IPS-NIHi7 (cell line): Measurements from ENCODE around the gene GGA1.

Source experiments
- DNase-seq: peaks from one replicate; pipeline ENCODE4 v3.0.0; 2012; ENCODE audit warnings: mixed read lengths; ENCODE audit errors: extremely low spot score

Gene GGA1, protein sequence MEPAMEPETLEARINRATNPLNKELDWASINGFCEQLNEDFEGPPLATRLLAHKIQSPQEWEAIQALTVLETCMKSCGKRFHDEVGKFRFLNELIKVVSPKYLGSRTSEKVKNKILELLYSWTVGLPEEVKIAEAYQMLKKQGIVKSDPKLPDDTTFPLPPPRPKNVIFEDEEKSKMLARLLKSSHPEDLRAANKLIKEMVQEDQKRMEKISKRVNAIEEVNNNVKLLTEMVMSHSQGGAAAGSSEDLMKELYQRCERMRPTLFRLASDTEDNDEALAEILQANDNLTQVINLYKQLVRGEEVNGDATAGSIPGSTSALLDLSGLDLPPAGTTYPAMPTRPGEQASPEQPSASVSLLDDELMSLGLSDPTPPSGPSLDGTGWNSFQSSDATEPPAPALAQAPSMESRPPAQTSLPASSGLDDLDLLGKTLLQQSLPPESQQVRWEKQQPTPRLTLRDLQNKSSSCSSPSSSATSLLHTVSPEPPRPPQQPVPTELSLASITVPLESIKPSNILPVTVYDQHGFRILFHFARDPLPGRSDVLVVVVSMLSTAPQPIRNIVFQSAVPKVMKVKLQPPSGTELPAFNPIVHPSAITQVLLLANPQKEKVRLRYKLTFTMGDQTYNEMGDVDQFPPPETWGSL

DNA sequence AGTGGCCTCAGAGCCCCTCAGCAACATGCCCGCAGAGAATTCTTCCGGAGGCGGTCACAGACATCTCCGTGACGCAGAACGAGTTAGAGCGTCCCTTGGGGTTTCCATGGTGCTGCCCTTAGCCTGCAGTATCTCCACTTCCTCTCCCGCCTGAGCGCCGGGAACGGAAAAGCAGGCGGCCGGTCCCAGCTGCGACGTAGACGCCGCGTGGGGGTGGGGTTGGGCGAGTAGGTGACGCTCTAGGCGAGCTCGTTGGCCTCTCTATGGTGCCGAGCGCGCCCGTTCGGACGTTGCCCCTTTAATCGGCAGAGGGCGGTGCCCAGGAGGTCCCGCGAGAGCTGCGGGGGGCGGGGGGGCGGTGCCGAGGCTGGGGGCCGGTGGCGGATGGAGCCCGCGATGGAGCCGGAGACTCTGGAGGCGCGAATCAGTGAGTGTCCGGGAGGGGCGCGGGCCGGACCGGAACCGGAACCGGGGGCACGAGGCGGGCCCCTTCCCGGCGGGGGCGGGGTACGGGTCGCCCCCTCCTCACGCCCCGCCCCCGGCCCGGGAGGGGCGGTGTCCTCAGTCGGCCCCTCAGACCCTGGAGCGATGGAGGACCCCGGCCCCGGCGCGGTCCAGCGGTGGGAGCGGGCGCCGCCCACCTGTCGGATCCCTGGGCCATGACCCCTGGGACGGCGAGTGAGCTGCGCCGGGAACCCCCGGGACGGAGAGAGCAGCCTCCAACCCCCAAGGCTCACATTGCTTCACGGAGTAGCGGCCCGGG lies at the start of gene GGA1:
TSS of gene GGA1 (plus strand) at position 358 of the 763 bp plus-strand sequence. CDS start at position 385, 27 bp downstream.
- peak; percentile 94 for DNase-seq

DNA sequence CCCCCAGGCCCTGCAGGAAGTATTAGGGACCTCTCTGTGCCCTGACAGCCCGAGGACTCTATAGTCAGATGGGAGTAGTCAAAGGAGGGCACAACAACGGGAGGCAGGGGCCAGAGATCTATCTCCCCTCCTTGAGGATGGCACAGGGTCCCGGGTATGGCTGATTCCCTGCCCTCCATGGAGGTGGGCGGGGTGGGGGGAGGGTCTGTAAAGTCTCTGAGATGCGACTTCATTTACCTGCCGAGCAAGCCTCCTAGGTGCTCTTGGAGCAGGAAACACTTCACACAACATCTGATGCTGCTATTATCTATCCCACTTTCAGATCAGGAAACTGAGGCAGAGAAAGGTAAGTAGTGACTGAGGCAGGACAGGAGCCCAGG lies 49.1 kb upstream of the GGA1 start:
- no peak for DNase-seq

DNA sequence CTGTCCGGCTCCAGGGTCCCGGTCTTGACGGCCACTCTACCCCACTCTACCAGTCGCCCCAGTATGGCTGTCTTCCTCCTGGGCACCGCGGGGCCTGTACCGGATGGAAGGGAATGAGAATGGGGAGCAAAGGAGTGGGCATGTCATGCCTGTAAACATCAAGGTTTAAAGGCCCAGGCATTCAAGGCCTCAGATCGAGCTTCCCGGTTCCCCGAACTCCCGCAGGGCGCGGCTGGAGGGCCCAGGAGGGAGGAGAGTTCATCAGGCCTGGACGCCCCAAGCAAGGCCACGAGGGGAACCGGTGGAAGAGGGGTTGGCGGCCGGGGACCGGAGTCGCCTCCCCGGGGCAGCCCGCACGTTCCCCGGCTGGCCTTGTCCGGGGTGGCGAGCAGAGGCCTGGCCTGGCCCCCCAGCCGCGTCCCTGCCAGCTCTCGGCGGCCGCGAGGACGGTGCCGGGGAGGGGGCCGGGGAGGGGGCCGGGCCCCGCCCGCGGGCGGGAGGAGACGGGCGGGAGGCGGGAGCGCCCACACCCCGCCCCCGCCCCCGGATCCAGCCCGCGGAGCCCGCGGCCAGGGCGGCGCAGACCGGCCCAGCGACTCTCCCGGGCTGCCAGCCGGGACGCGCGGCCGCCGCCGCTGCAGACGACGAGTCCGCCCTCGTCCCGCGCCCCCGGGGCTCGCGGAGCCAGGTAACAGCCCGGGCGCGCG lies 48.6 kb upstream of the GGA1 start, which contains the start of gene CDC42EP1:
TSS of gene CDC42EP1 (plus strand) at position 580 of the 707 bp plus-strand sequence. CDS start 5,870 bp downstream, outside the sequence.
- peak; percentile 68 for DNase-seq

GRCh38 chr22:37560608-37561211 lies 47.9 kb upstream of the GGA1 start:
- no peak for DNase-seq

DNA sequence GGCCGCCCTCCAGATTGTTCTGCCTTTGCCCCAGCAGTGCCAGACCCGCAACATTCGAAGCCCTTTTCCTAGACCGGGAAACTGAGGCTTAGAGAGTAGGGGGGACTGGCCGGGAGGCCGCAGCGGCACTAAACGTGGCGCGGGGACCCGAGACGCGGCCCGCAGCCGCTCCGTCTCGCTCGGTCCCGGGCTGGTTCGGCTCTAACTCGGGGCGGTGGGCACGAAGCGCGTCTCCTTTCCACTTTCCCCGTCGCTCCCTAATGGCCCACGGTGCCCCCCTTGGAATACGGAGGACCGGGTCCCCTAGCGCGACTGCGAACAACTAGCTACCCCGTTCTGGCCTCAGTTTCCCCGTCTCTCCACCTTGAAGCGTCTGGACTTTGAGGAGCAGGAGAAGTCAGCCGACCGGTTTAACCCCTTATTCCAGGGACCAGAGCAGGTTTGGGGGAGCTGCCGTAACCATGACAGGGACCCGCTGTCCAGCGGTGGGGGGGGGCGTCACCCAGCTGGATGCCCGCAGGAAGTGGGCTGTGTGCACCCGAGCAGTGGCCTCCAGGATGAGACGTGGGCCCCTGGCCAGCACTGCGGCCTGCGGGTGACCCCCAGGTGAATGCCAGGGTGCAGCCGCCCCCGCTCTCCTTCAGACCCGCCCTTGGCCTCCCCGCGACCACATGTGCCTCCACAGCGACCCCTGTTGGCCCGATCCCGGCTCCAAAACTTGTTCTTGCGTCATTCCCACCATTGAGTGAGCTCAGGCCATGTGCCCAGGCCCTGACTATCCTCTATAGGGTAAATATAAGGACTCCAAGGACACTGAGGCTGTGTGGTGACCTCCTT lies 47.2 kb upstream of the GGA1 start:
- DNase-seq = peak; percentile 85

DNA sequence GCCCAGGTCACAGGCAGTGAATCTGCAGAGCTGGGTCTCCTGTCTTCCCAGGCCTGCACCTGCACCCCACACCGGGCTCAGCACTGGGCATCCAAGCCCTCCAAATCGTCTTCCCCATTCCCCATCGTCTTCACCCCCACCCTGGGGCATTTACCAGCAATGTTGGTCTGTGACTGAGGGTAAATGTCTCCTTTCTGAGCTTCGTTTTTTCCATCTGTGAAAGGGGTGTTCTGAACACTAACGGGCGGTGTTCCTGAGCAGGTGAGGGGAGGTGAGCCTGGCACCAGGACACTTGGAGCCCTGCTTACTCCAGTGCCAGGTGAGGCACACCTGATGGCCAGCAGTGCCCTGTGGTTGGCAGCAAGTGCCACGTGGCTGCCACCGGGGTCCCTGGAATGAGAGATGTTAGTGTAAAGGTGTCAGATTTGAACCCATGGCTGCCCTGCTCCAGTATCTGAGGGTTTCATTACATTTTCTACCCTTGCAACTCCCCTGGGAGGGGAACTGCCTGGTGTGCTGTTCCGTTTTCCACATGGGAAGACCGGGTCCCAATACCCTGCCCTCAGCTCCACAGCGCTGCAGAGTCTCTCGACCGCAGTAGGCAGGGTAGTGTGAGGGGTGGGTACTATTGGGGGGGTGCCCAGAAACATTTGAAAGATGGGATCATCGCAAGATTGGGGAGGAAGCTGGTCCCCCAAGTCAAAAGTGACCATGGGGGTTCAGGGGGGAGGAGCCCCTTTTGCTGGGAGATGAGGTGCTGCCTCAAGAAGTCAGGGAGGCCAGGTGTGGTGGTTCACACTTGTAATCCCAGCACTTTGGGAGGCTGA lies 46.4 kb upstream of the GGA1 start:
- DNase-seq = no peak

- DNase-seq = no peak
Observed at GRCh38 chr22:37563153-37564081, 45.2 kb upstream of the GGA1 start.

- no peak for DNase-seq
Observed at GRCh38 chr22:37564111-37564711, 44.4 kb upstream of the GGA1 start.

- DNase-seq = no peak
Observed at GRCh38 chr22:37565830-37566229, 42.8 kb upstream of the GGA1 start.

DNA sequence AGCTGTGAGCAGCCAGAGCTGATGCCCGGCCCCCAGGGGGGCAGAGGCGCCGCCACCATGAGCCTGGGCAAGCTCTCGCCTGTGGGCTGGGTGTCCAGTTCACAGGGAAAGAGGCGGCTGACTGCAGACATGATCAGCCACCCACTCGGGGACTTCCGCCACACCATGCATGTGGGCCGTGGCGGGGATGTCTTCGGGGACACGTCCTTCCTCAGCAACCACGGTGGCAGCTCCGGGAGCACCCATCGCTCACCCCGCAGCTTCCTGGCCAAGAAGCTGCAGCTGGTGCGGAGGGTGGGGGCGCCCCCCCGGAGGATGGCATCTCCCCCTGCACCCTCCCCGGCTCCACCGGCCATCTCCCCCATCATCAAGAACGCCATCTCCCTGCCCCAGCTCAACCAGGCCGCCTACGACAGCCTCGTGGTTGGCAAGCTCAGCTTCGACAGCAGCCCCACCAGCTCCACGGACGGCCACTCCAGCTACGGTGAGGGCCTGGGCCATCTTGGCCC lies 42.3 kb upstream of the GGA1 start:
- no peak for DNase-seq

DNA sequence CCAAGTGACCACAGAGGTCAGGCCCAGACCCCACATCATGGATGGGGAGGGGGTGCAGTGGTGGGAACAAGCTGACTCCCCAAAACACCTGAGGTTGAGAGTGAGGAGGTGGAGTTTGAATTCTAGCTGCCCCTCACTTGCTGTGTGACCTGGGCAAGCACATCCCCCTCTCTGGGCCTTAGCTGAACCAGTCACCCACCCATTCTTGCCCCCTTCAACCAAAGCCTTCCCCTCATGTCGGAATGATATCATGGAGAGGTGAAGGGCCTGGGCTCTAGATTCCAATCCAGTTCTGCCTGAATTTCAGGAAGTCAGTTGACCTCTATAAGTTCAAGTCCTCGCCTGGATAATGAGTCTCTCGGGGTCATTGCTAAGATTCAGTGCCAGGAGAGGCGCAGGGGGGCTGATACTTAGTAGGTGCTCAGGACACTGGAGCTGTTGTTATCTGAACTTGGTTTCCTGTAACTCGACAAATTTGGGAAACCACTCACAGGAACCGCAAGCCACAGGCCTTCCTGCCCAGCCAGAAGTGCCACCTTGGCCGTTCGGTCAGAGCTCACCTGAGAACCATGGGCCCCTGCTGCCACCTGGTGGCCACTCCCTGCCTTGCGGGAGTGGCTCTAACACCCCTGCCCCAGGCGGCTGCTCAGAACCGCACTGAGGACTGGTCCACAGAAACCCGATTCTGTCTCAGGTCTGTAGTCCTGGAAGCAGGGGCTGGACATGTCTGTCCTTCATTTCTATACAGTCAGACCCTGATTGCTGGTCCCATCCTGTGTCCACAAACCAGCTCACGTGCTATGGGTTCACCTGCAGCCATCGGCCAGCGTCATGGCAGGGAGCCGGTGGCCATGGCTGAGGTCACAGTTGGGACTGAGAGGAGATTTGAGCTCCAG lies 41.5 kb upstream of the GGA1 start:
- DNase-seq = peak; percentile 82

- DNase-seq = no peak
Observed at GRCh38 chr22:37568012-37568411, 40.6 kb upstream of the GGA1 start.

- DNase-seq = no peak
Observed at GRCh38 chr22:37568448-37569008, 40.1 kb upstream of the GGA1 start.

GRCh38 chr22:37569009-37569920 lies 39.4 kb upstream of the GGA1 start:
- peak; percentile 71 for DNase-seq

DNA sequence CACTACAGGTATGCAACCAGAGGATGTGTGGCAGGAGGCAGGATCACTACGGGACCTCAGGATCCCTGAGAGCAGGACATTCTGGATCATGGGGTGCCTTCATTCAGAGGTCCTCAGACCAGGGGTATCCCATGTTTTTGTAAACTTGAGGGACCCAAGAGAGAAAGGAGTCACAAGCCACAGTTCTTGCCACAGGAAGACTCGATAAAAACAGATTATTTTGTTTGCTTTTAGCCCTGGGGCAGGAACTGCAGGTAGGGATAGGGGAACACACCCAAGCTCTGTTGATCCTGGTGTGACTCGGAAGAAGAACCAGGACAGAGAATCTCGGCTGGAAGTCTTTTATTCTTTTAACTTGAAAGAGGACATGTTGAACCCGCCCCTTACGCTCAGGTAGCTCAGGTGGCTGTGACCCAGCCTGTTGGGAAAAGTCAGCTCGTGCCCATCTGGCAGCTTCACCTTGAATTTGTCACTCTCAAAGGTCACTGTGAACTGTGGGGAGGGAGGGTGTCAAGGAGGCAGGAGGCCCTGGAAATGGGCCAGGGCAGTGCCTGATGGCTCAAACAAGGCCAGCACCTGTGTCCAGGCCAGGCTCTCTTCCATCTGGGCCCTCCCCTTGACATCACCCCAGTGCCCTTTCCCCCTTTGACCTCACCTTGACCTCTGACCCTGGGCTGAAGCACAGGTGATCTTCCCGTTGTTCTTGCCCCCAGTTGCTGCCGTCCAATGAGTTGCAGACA lies 38.5 kb upstream of the GGA1 start:
- DNase-seq = no peak
